GM20431 (cell line): Measurements from ENCODE around the gene PTPRT.

ENCODE experiments used
- in situ Hi-C: fragments of 300-500 bp; cut with MseI, MboI; formaldehyde crosslinking; loops from one replicate; pipeline ENCODE4 v1.15.0; 2020; ENCODE audit warnings: low sequenced_read_pairs; ENCODE audit not compliant: unreplicated experiment

PTPRT gene

DNA sequence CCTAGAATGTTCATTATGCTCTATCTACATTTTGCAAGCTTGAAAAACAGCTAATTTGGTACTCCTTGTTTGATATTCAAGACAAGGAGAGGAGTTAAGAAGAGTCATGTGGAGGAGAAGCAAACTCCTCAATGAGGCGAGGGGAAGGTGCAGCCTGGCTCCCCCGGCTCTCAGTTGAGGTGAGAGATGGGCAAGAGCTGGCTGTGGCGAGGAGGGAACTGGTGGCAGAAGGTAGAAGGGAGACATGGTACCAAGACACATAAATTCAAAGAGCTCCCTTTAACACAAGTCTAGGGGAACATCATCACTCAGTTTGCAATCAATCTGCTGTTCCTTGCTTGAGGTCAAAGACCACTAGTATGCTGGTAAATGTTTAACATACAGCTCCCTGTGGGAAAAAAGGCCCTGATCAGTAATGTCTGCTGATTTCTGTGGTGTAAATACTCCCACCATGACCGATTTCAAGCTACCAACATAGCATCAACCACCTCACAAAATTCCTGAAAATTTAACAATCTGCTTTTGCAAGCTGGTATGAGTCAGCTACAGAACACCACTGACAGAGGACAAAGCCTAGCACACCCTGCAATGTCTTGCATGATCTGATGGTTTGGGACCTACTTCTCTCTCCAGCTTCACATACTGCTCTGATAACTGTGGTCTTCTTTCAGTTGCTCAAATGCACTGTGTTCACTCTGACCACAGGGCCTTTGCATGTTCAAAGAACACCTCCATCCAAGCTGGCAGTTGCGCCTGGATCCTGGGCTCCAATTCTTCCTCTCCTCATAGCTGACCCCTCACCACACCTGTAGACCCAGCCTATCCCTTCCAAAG is 1055.2 kb downstream of the PTPRT start:
- in situ Hi-C loops = no loop called here

DNA sequence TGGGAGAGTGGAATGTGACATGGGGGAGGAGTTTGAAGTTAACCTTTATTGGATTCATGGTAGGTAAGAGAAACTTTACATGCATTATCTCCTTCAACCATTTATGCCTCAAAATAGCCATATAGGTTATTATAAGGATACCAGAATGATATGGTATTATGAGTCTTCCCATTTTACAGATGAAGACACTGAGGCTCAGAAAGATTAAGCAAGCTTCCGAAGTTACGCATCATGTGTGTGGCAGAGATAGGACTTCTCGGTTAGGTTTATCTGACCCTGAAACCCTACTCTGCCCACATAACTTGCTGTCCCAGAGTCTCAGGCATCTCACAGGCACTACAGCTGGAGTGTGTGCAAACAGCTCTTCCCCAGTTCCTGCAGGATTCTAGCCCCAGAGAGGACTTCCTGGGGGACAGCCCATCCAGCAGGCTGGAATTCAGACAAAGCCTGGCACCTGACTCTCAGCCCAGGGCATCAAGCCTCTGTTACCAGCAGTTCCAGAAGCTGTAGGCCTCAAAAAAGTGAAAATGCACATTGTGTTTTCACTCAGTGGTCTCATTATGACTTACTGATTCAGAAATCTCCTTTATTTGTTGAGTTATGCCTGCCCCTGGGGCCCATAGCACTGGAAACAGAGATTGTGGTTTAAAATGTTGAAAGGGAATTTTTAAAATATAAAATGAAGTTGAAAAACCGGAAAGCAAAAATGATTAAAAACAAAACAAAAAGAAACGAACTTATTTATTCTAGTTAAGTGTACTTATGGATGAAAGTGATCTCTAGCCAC is 1058.7 kb downstream of the PTPRT start:
- in situ Hi-C loops = no loop called here

DNA sequence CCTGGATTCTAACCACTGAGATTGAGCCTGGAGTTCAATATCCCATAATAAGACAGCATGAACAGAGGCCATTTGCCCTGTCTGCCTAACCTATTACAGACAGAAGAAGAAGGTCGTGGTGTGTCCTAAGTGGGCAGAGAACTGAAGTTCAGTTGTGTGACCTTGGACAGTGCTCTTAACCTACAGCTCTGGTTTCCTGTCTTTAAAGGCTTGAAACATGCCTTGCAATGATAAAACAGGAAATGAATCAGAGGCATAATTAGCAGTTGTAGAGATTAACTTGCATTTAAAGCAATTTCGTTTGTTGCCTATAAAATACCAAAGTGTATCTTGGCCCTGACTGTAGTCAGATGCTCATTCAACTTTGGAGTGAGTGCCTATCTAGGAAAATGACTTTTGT is 1064.3 kb downstream of the PTPRT start:
- in situ Hi-C loops = no loop called here

DNA sequence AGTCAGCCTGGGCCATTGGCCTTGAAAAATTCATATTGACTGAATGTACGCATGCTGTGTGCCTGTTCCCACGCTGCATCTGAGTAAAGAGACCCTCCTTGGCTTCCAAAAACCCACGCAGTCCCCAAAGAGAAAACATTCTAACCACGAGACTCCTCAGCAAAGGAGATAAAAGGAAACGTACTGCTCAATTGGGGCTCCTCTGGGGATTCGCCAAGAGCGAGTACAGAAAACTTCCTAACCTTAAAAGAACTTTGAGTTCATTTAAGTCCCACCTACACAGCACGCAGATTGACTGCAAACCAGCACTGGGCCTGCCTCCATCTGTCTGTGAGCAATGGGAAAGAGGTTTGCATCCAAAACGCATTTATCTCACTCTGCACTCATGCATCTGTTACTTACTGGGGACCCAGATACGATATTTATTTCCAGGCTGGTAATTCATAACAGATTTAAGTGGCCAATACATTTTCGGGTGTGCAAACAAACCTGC is 1065.7 kb downstream of the PTPRT start:
- in situ Hi-C loops = no loop called here

DNA sequence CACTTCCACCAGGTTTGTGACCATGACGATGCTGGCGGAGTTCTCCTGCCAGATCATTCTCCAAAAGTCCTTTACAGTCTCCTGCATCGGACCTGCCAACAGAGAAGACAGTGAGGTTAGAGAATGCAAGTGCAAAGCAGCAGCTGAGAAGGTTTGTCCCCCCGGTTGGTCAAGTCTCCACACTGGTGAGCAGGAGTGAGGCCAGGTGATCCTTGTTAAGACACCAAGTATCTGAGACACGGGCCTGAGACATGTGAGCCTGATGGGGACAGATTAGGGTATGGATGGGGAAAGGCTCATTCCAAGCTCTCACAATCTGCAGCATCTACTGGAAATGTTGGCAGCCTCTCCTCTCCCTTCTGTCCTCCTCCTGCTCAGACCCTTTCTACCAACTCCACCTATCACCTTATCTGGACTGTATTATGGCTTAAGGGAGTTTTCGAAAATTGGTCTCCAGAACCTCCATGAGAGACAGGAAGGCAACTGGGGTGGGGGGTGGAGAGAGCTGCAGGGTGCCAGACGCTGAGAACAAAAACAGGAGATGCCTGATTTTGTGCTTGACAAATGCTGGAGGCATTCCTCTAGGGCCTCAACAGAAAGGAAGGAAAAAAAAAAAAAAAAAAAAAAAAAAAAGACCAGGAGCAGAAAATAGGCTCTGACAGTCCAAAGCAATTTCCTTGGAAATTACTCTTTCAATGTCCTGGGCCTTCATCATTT is 1071.1 kb downstream of the PTPRT start:
- in situ Hi-C loops = no loop called here

DNA sequence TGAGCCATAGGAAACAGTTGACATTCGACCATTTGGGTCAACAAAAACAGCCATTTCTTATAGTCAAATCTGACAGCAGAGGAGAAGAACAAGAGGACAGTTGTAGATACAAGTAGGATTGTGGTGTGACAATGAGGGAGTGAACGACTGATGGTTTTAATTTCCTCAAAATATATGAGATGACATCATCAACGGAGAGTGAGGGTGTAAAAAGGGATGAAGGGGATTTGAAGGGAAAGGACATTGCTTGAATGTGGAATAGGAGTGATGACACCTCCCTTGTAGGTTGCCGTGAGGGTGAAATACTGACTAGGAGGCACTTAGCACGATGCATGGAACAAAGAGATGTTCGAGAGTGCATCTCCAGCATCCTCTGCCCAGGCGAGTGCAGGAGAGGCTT is 1071.7 kb downstream of the PTPRT start:
- in situ Hi-C loops = no loop called here

DNA sequence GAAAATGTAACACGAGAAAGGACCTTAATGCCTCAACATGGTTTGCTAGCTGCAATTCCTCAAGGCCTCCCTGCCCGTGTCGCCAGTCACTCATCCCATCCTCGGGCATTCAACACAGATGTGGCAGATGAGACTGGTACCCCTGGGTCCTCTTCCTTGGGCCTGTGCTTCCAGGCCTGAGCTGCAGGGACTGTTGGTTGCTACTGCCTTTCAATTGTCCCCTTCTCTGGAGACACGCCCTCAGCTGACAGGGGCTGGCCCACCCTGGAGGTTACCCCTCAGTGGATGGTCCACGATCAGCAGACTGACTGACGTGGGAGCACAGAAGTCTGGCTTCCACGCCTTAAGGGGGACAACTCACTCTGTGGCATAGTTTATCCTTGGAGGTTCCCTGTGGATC is 1076.5 kb downstream of the PTPRT start:
- in situ Hi-C loops = no loop called here

DNA sequence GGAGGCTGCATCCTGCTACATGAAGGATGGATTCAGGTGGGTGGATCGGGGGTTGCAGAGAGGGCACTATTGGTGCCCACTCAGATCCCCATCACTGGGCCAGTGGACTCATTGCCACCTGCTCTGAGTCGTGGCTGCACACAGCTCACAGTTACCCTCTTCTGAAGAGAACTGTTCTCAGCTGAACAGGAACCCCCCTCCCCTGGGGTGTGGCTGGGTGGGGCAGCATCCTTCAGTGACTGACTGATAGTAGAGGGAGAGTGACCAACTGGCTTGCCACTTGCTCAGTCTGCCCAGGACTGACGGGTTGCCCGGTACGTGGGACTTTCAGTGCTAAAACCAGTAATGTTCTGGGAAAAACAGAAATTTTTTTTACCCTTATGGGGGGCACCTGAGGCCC is 1077.5 kb downstream of the PTPRT start:
- in situ Hi-C loops = no loop called here

DNA sequence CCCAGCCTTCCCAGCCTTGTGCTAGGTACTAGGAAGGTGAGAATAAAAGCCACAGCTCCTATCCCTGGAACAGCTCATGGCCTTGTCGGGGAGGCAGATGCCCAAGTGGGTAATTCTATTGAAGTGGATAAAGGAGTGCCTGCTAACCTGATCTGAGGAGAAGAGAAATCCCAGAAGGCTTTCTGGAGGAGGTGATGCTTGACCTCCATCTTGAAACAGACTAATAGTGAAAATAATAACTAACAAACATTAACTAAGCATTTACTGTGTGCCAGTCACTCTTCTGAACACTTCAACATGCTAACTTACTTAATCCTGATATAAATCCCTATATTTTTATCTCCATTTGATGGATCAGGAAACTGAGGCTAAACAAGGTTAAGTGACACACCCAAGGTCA is 1078.4 kb downstream of the PTPRT start:
- in situ Hi-C loops = no loop called here

DNA sequence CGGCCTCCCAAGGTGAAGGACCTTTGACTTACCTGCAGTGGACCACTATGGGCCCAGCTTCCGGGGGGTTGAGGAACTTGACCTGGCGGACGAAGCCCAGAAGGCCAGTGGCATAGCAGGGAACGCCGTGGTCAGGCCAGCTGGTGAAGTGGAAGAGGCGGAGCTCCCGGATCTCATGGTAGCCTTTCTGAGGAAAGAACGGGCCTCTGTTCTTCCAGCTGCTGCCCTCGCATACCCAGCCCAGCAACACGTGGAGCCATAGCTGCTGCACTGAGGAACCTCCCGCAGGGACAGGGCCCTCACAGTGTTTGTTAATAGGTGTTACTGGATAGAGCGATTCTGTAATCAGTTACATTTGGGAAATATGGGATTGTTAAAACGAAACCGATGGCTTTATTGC is 1079.4 kb downstream of the PTPRT start:
- in situ Hi-C loops = no loop called here

DNA sequence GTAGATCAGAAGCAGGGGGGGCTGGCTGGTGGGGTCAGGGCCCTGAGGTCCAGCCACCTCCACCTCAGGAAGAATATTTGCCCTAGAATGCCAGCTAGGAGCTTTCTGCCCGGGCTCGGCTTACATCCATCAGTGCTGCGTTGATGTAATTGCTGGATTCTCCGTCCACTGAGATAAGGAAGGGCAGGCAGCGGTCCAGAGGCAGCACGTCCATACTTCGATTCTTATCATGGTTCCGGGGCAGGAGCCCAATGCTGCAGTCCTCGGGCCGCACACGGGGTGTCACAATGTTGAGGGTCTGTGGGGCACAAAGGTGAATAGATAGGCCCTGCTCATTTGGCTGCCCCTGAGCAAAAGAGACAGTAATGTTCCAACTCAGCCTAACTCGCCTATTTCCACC is 1087.7 kb downstream of the PTPRT start:
- in situ Hi-C loops = no loop called here

DNA sequence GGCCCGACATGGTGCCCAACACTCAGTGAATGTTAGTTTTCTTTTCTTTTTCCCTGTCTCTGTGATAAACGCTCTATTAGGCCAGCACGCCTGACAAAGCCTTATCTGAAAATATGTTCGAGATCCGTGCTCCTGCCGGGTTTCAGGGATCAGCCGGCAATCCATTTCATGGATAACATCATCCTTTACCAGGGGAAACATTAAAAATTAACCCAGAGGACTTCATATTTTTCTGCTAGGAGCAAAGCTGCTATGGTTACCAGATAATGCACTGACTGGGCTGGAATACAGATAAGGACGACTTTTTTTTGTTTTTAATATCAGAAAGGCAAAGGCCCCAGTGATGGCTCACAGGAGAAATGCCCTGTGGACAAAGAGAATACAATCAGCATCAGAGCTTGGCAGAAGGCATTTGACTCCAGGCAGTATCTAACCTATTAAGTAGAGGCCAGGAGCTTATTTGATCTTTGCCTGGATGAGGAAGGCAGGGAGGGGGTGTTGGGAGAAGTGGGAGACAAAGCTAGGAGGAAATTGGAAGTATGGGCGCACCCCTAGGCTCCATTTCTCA is 1089.5 kb downstream of the PTPRT start:
- in situ Hi-C loops = no loop called here

DNA sequence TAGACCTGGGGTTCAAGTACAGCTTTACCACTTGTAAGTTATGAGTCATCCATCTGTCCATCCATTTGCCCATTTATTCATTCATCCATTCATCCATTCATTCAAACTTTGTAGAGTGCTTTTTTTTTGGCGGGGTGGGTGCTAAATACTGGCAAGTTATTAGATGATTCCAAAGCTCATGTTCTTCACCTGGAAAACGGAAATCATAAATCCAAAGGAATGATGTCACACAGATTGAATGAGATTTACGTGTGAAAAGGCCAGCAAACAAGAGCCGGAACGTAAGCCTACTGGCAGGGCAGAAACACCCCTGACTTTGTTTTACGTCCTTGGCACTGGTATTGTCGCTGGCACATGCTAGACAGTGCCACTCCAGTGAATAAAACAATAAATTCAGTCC is 1090.6 kb downstream of the PTPRT start:
- in situ Hi-C loops = no loop called here

DNA sequence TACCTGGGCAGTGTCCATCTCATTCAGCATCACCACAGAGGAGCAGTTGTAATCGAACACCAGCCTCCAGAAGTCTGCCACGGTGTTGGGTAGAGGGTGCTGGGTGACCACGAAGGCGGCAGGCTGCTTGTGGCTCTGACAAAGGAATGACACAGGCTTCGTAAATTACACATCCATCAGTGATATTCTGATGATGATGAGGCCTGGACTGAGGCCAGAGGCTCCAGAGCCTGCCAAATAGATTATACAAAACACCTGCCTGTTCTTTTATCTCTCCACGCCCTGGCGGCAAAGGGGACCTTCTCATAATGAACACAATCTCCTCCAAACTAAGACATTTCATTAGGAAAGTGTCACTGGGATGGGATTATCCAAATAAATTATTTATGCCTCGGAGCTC is 1091.3 kb downstream of the PTPRT start:
- in situ Hi-C loops = no loop called here

DNA sequence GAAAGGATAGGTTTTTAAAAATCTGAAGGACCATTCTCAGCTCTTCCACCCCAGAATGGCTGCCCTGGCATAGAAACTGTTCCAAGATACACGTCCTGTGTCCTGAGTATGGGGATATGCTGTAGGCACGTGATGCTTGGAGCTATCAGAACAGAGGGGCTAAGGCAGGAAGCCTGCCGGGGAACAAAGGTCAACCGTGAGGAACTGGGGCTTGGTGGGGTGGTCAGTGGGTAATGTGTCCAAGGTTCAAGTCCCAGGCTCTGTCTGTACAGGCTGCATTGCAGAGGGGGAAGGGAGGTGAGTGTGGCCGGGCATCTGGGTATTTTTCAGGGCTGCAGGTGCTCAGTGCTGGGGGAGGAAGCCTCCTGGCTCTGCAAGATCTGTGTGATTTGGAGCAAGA is 1092.0 kb downstream of the PTPRT start:
- in situ Hi-C loops = no loop called here

DNA sequence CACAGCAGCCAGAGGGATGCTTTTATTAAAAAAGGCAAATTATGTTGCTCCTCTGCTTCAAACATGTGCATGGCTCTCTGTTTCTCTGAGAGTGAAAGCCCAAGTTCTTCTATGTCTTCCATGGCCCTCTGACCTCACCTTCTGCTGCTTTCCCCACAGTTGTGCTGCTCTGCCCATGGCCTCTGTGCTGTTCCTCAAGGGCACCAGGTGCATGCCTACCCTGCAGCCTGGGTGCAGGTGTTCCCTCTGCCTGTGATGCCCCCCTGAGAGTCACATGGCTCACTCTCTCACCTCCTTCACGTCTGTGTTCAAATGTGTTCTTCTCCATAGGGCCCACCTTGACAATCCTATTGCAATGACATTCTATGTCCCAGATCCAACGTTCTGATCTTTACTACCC is 1094.5 kb downstream of the PTPRT start:
- in situ Hi-C loops = no loop called here

DNA sequence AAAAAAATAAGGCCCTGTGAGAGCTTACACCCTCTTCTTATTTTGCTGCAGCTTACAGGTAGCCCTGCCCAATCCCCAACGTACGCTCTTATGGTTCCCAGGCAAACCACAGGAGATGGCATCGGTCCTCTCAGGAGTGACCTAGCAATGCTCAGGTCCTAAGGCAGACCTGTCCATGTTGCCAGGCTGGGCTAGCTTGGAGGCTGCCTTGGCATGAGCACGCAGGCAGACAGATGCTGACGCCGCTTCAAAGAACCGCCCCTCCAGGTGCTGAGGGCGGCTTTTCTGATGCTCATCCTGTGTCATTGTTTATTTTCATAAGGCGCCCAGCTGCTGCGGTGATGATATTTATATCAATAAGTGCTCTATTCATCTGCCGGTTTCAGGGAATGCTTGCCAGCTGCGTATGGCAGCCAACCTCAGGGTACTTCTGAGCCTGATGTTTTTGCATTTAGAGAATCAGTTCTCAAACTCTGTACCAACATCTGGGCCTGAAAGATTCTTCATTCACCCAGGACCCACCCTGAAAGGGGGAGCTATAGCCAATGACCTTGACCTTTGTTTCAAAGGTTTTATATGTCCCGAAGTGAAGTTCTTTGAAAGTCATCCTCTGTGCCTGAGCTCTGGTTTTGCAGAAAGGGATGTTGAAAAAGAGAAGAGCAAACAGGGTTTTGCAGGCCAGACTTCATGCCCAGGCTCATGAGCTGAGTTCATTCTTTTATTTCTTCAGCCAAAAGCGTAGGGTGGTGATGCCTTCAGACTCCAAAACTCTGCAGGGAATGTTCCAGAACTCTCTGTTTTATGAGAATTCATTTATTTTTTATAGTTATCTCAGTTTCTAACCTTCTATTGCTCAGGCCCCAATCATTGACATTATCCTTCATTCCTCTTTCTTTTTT is 1095.9 kb downstream of the PTPRT start:
- in situ Hi-C loops = no loop called here

DNA sequence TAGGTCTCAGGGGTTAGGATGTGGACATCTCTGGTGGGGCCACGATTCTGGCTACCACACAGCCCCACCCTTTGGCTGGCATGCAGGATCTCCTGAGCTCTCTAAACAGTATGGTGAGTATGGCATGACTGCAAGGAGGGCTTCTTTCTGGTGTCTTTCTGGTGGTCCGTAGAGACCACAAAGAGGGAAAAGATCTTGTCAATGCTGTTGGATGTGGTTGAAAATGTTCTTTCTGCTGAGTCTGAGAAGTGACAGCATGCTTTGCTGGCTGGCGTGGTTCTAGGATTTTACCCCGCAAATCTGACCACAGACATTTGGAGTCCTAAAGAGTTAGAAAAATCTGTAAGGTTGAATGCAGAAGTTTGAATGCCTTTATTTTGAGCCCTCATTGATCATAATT is 1096.7 kb downstream of the PTPRT start:
- in situ Hi-C loops = no loop called here

DNA sequence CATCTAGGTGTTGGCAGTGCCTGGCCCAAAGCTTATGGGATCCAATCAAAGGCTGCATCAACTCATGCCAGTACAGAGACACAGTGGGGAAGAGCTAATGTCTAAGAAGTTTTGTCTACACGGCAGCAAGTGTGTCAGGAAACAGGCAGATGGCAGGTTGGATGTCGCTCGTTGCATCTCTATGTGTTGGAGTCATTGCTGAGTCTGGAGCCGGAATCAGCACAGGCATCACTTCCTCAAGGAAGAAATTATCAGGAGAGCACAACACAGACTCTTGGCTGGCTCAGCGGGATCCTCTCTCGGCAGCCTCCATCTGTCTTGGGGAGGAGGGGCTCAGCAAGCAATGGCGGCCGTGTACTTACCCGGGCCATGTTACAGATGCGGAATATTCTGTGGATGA is 1104.3 kb downstream of the PTPRT start:
- in situ Hi-C loops = no loop called here
